KOPT-K1 (cell line): ENCODE measurements around the gene IL18RAP.

Experiments
- H3K27ac ChIP-seq: fragments of 200-600 bp; sonication (generic); 2 replicates; pipeline ENCODE4 v1.5.1; 2016; ENCODE audit warnings: antibody characterized with exemption, mild to moderate bottlenecking, low read depth, low read length; ENCODE audit not compliant: poor library complexity, severe bottlenecking
- H3K36me3 ChIP-seq: fragments of 200-600 bp; sonication (generic); 2 replicates; pipeline ENCODE4 v1.5.1; 2017; ENCODE audit warnings: antibody characterized with exemption, mild to moderate bottlenecking, low read length, moderate library complexity; ENCODE audit not compliant: insufficient read depth
- H3K9me3 ChIP-seq: fragments of 200-600 bp; sonication (generic); 2 replicates; pipeline ENCODE4 v1.5.1; 2017; ENCODE audit warnings: antibody characterized with exemption, low read length, mild to moderate bottlenecking; ENCODE audit not compliant: insufficient read depth, poor library complexity, severe bottlenecking

IL18RAP gene

GRCh38 chr2:102487761-102488462, 65.0 kb downstream of the IL18RAP start:
- no peaks in the 10 kb centered on the region for H3K36me3 ChIP-seq
- H3K27ac ChIP-seq = no peak overlapping the region
- H3K9me3 ChIP-seq = no peaks in the 10 kb centered on the region

DNA sequence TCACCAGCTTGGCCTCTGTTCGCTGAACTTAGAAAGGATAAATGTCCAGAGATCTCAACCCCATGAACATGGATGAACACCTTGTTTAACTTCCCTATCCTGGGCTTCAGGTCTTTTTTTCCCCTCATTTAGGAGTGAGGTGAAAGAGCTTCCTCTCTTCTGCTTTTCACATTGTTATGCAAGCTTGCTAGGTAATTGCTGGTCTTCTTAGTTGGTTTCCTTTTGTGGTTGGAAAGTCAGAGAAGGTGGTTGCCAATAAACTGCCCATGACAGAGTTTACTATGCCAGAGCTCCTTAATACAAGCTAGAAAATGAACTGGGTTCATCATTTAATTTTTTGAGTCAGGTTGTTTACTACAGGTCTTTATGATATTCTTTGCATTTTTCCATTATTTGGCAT, 66.7 kb downstream of the IL18RAP start:
- Histone ChIP-seq H3K36me3 (no peaks in the 10 kb centered on the region), H3K27ac (no peak overlapping the region), H3K9me3 (peaks cover 7% of the 10 kb centered on the region)

GRCh38 chr2:102492006-102492405, 69.0 kb downstream of the IL18RAP start:
- Histone ChIP-seq H3K9me3 (peaks cover 7% of the 10 kb centered on the region), H3K27ac (no peak overlapping the region), H3K36me3 (no peaks in the 10 kb centered on the region)

GRCh38 chr2:102494570-102494969, 71.6 kb downstream of the IL18RAP start:
- Histone ChIP-seq H3K36me3 (no peaks in the 10 kb centered on the region), H3K9me3 (peaks cover 7% of the 10 kb centered on the region), H3K27ac (no peak overlapping the region)

- Histone ChIP-seq H3K27ac (no peak overlapping the region), H3K36me3 (no peaks in the 10 kb centered on the region), H3K9me3 (peaks cover 5% of the 10 kb centered on the region)
Observed at GRCh38 chr2:102498414-102498813, 75.5 kb downstream of the IL18RAP start.

DNA sequence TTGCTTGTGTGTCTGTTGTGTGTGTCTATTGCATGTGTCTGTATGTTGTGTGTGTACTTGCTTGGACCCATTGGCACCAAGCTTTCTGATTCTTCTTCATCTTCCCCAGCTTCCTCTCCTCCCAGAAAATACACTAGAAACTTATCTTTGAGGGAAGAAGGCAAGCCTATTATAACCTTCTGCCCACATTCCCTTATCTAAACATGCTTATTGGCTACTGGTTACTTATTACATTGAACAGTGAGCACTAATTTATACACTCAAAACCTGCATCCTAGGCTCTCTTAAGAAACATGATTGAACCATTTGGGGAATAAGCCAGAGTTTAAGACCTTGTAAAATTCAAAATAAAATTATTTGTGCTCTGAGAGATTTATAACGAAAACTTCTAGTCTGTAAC, 76.6 kb downstream of the IL18RAP start:
- Histone ChIP-seq H3K9me3 (no peaks in the 10 kb centered on the region), H3K36me3 (no peaks in the 10 kb centered on the region), H3K27ac (no peak overlapping the region)
